ENCODE data around the gene HORMAD2. TPM values are rescaled to one million over a fixed set of nuclear protein-coding genes. Genes with fewer than 3 reads are reported as not detected.
A peak's percentile ranks its signal among the peaks of the same experiment; 100 is the strongest.

The HORMAD2 gene
- polyA plus RNA-seq, 2 of the 4 experiments (the other 2 are of a cell fraction), result not detected

GRCh38 chr22:30161051-30161469 is 80.8 kb downstream of the HORMAD2 start:
- FAIRE-seq (no peak), DNase-seq (ENCODE audit: low read depth in 1 of 2, low spot score in 1 of 2) (no peak), ATAC-seq (no peak)
- Histone ChIP-seq H3K4me2 (no peak overlapping the region), H3K4me3 (no peak overlapping the region), H3K4me1 (peaks cover 23% of the 10 kb centered on the region), H3K9me3 (no peaks in the 10 kb centered on the region), H3K27ac (peak overlapping the region; percentile 7 to 76; a peak in 3 of 6 replicates)
- CTCF ChIA-PET, result no interaction called here
- POLR2A ChIA-PET, result no interaction called here
- TF ChIP-seq KDM5A (IDR thresholded peaks at IDR 0.05) (no peak), RARB (CRISPR knock-in tag; IDR thresholded peaks at IDR 0.05) (no peak), ATOH8 (CRISPR knock-in tag; IDR thresholded peaks at IDR 0.05; ENCODE audit: low read depth) (no peak), MAFK (IDR thresholded peaks at IDR 0.05; ENCODE audit: partially characterized antibody) (peak; percentile 32)

- H3K9me3 ChIP-seq, result no peaks in the 10 kb centered on the region
- no peak overlapping the region for H3K4me3 ChIP-seq
- 81% methylated on average over 2 of the region's 2 CpGs for WGBS (ENCODE audit: missing lambda C conversion rate)
- POLR2A ChIA-PET, result no interaction called here
- no peak overlapping the region for H3K27ac ChIP-seq
- H3K4me1 ChIP-seq, result no peaks in the 10 kb centered on the region
- FAIRE-seq, result no peak
- CTCF ChIA-PET, result no interaction called here
- H3K4me2 ChIP-seq, result no peak overlapping the region
- TF ChIP-seq CHD4 (IDR thresholded peaks at IDR 0.05; ENCODE audit: borderline replicate concordance) (no peak), NFE2L2 (conservative IDR thresholded peaks at IDR 0.05; ENCODE audit: low read length) (0 out of 2 replicates have a peak, but pooled peaks have one; percentile 4)
- DNase-seq (ENCODE audit: low read depth in 1 of 2, low spot score in 1 of 2), result no peak
- no peak for ATAC-seq
Observed at GRCh38 chr22:30167296-30167695, 87.0 kb downstream of the HORMAD2 start.

GRCh38 chr22:30167734-30168133 is 87.5 kb downstream of the HORMAD2 start:
- ChIA-PET POLR2A (no interaction called here), CTCF (no interaction called here)
- H3K4me1 ChIP-seq, result no peaks in the 10 kb centered on the region
- ATAC-seq, result no peak
- H3K4me3 ChIP-seq, result no peak overlapping the region
- H3K4me2 ChIP-seq, result no peak overlapping the region
- no peak for DNase-seq (ENCODE audit: low read depth in 1 of 2, low spot score in 1 of 2)
- no peaks in the 10 kb centered on the region for H3K9me3 ChIP-seq
- no peak for FAIRE-seq
- 22% methylated on average over 1 of the region's 1 CpG for WGBS (ENCODE audit: missing lambda C conversion rate)
- H3K27ac ChIP-seq, result no peak overlapping the region
- TF ChIP-seq ZC3H11A (IDR thresholded peaks at IDR 0.05), result no peak
- no peak for TF ChIP-seq USF2 (IDR thresholded peaks at IDR 0.05)
- TF ChIP-seq MAFK (IDR thresholded peaks at IDR 0.05; ENCODE audit: partially characterized antibody), result no peak

GRCh38 chr22:30169002-30169401 is 88.7 kb downstream of the HORMAD2 start:
- POLR2A ChIA-PET, result no interaction called here
- CTCF ChIA-PET, result interaction anchor here (0.6 kb wide), 1 partner anchor 23 kb away, joined by 3 read pairs; no protein-coding TSS in a partner anchor
- peak overlapping the region in 1 of 2 experiments; percentile 44; a peak in 1 of 6 replicates for H3K27ac ChIP-seq

More at GRCh38 chr22:30169002-30169401, 88.7 kb downstream of the HORMAD2 start:
- FAIRE-seq (no peak), ATAC-seq (no peak), DNase-seq (ENCODE audit: low read depth in 1 of 2, low spot score in 1 of 2) (no peak)
- Histone ChIP-seq H3K9me3 (no peaks in the 10 kb centered on the region), H3K4me1 (no peaks in the 10 kb centered on the region), H3K4me3 (no peak overlapping the region), H3K4me2 (no peak overlapping the region)
- TF ChIP-seq HEYL (CRISPR knock-in tag; IDR thresholded peaks at IDR 0.05) (no peak), NPAS2 (CRISPR knock-in tag; IDR thresholded peaks at IDR 0.05; ENCODE audit: borderline replicate concordance) (no peak), HOXA7 (CRISPR knock-in tag; IDR thresholded peaks at IDR 0.05) (no peak), ZFP36 (IDR thresholded peaks at IDR 0.05; ENCODE audit: borderline replicate concordance, partially characterized antibody) (no peak), KDM5A (IDR thresholded peaks at IDR 0.05) (no peak), NFE2L2 (conservative IDR thresholded peaks at IDR 0.05; ENCODE audit: low read length) (no peak), HMGXB4 (CRISPR knock-in tag; IDR thresholded peaks at IDR 0.05; ENCODE audit: borderline replicate concordance) (no peak), SREBF2 (IDR thresholded peaks at IDR 0.05) (no peak), HDAC2 (IDR thresholded peaks at IDR 0.05) (no peak), JUN (IDR thresholded peaks at IDR 0.05) (no peak), E2F6 (IDR thresholded peaks at IDR 0.05; ENCODE audit: borderline replicate concordance, low read depth) (no peak), FOSL2 (IDR thresholded peaks at IDR 0.05) (no peak), FOSL2 (CRISPR knock-in tag; IDR thresholded peaks at IDR 0.05) (no peak), TFCP2L1 (CRISPR knock-in tag; IDR thresholded peaks at IDR 0.05) (no peak), ESRRA (IDR thresholded peaks at IDR 0.05; ENCODE audit: borderline replicate concordance, low read length) (no peak), MAX (IDR thresholded peaks at IDR 0.05) (no peak), HES2 (IDR thresholded peaks at IDR 0.05) (no peak), CBX8 (IDR thresholded peaks at IDR 0.05) (no peak), EHMT2 (IDR thresholded peaks at IDR 0.05; ENCODE audit: low read depth) (no peak), MAZ (IDR thresholded peaks at IDR 0.05; ENCODE audit: borderline replicate concordance, low read depth, low read length) (no peak), CHD2 (IDR thresholded peaks at IDR 0.05; ENCODE audit: low read length, partially characterized antibody) (no peak)
- 70% methylated on average over 1 of the region's 1 CpG for WGBS (ENCODE audit: missing lambda C conversion rate)

Data from A549 (cell line).